ENCODE measurements around the gene GLYATL3. TPM values are rescaled to one million over a fixed set of nuclear protein-coding genes. Genes with fewer than 3 reads are reported as not detected.
A peak's percentile ranks its signal among the peaks of the same experiment; 100 is the strongest.

GLYATL3 gene
- total RNA-seq = not detected
- not detected for polyA plus RNA-seq
- long read RNA-seq, donor 1 = 0 reads
- long read RNA-seq, donor 2 = 0 reads

- Histone ChIP-seq H3K27ac (ENCODE audit: low read depth in 1 of 2, low read length in 2 of 2) (no peak within 1 kb of the TSS), H3K4me3 (ENCODE audit: low read length in 2 of 2) (no peak within 1 kb of the TSS), H3K27me3 (ENCODE audit: control insufficient read depth in 1 of 2, insufficient read depth in 2 of 2, low read length in 1 of 2) (no peaks in the 10 kb centered on the region), H3K9me3 (ENCODE audit: control insufficient read depth, low read length) (no peaks in the 10 kb centered on the region), H3K36me3 (ENCODE audit: control insufficient read depth in 1 of 2, insufficient read depth in 2 of 2, low read length in 1 of 2) (no peaks in the 10 kb centered on the region), H3K4me1 (ENCODE audit: control insufficient read depth in 1 of 2, insufficient read depth in 2 of 2, low read length in 2 of 2) (no peaks in the 10 kb centered on the region)
- intact Hi-C loops (cut with DNase I) = no loop called here
- ATAC-seq (ENCODE audit: low FRiP score) = no peak
- WGBS, 2 donors = 41 to 82% methylated on average over 2 of the region's 2 CpGs
- no peak for DNase-seq
Observed at GRCh38 chr6:49499623-49500022, at the start of gene GLYATL3. Gene GLYATL3, plus strand, starts transcription at chr6:49499923. Its CDS starts 12,068 bp downstream, at chr6:49511991.

DNA sequence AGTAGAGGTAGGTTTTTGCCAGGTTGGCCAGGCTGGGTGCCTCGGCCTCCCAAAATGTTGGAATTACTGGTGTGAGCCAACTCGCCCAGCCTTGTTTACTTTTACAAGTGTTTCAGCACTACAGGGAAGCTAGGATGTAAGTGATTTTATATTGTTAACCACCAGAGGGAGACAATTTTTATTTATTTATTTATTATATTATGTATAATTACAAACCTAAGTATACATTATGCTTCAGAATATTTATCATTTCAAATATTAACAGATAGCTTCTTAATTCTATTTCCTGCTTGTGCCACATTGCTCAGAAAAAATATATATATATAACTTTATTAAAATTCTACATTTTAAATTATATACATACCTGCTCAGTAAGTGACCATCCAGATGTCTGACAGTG lies 46.5 kb upstream of the GLYATL3 start:
- 85 to 88% methylated on average over 2 of the region's 2 CpGs for WGBS, 2 donors
- no peak overlapping the region for H3K27ac ChIP-seq (ENCODE audit: low read depth in 1 of 2, low read length in 2 of 2)
- no peaks in the 10 kb centered on the region for H3K4me1 ChIP-seq (ENCODE audit: control insufficient read depth in 1 of 2, insufficient read depth in 2 of 2, low read length in 2 of 2)
- H3K9me3 ChIP-seq (ENCODE audit: control insufficient read depth, low read length) = no peaks in the 10 kb centered on the region
- H3K4me3 ChIP-seq (ENCODE audit: low read length in 2 of 2) = no peak overlapping the region
- intact Hi-C loops (cut with DNase I) = no loop called here
- H3K36me3 ChIP-seq (ENCODE audit: control insufficient read depth in 1 of 2, insufficient read depth in 2 of 2, low read length in 1 of 2) = peaks cover 0 to 4% of the 10 kb centered on the region in 2 donors
- H3K27me3 ChIP-seq (ENCODE audit: control insufficient read depth in 1 of 2, insufficient read depth in 2 of 2, low read length in 1 of 2) = no peaks in the 10 kb centered on the region
- DNase-seq = no peak
- ATAC-seq (ENCODE audit: low FRiP score) = no peak

- 95 to 96% methylated on average over 3 of the region's 3 CpGs for WGBS, 2 donors
- H3K27ac ChIP-seq (ENCODE audit: low read depth in 1 of 2, low read length in 2 of 2) = no peak overlapping the region
- DNase-seq = no peak
- no peaks in the 10 kb centered on the region for H3K9me3 ChIP-seq (ENCODE audit: control insufficient read depth, low read length)
- no peak for ATAC-seq (ENCODE audit: low FRiP score)
- H3K4me3 ChIP-seq (ENCODE audit: low read length in 2 of 2) = no peak overlapping the region
- no peaks in the 10 kb centered on the region for H3K27me3 ChIP-seq (ENCODE audit: control insufficient read depth in 1 of 2, insufficient read depth in 2 of 2, low read length in 1 of 2)
- H3K36me3 ChIP-seq (ENCODE audit: control insufficient read depth in 1 of 2, insufficient read depth in 2 of 2, low read length in 1 of 2) = peaks cover 0 to 5% of the 10 kb centered on the region in 2 donors
- intact Hi-C loops (cut with DNase I) = no loop called here
- H3K4me1 ChIP-seq (ENCODE audit: control insufficient read depth in 1 of 2, insufficient read depth in 2 of 2, low read length in 2 of 2) = peaks cover 0 to 2% of the 10 kb centered on the region in 2 donors
Observed at GRCh38 chr6:49454787-49455709, 44.7 kb upstream of the GLYATL3 start.

GRCh38 chr6:49457771-49458170 lies 42.0 kb upstream of the GLYATL3 start:
- Histone ChIP-seq H3K4me1 (ENCODE audit: control insufficient read depth in 1 of 2, insufficient read depth in 2 of 2, low read length in 2 of 2) (peaks cover 0 to 2% of the 10 kb centered on the region in 2 donors), H3K9me3 (ENCODE audit: control insufficient read depth, low read length) (no peaks in the 10 kb centered on the region), H3K27me3 (ENCODE audit: control insufficient read depth in 1 of 2, insufficient read depth in 2 of 2, low read length in 1 of 2) (no peaks in the 10 kb centered on the region), H3K27ac (ENCODE audit: low read depth in 1 of 2, low read length in 2 of 2) (no peak overlapping the region), H3K36me3 (ENCODE audit: control insufficient read depth in 1 of 2, insufficient read depth in 2 of 2, low read length in 1 of 2) (peaks cover 0 to 5% of the 10 kb centered on the region in 2 donors), H3K4me3 (ENCODE audit: low read length in 2 of 2) (no peak overlapping the region)
- DNase-seq (no peak), ATAC-seq (ENCODE audit: low FRiP score) (no peak)
- intact Hi-C loops (cut with DNase I) = no loop called here
- 75 to 78% methylated on average over 4 of the region's 4 CpGs for WGBS, 2 donors

DNA sequence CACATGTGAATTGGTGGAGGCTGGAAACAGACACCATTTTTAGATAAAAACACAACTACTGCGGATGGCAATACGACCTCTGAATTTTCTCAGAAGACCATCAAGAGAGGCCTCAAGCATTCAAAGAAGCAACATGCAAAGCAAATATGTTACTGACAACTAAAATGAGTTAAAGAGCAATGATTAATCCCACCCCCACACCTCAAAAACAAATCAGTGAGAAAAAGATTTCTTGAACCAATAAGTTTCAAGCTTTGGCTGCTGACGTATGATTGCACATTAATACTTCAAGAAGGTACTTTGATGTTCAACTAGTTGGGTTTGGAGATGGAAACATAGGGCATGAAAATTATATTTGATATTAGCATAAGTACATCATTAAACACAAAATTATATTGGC lies 37.7 kb upstream of the GLYATL3 start:
- Histone ChIP-seq H3K36me3 (ENCODE audit: control insufficient read depth in 1 of 2, insufficient read depth in 2 of 2, low read length in 1 of 2) (peaks cover 0 to 1% of the 10 kb centered on the region in 2 donors), H3K27ac (ENCODE audit: low read depth in 1 of 2, low read length in 2 of 2) (no peak overlapping the region), H3K4me3 (ENCODE audit: low read length in 2 of 2) (peak overlapping the region; percentile 94 to 100), H3K9me3 (ENCODE audit: control insufficient read depth, low read length) (no peaks in the 10 kb centered on the region), H3K27me3 (ENCODE audit: control insufficient read depth in 1 of 2, insufficient read depth in 2 of 2, low read length in 1 of 2) (no peaks in the 10 kb centered on the region), H3K4me1 (ENCODE audit: control insufficient read depth in 1 of 2, insufficient read depth in 2 of 2, low read length in 2 of 2) (peaks cover 0 to 2% of the 10 kb centered on the region in 2 donors)
- DNase-seq = no peak
- ATAC-seq (ENCODE audit: low FRiP score) = no peak
- intact Hi-C loops (cut with DNase I) = no loop called here
- WGBS, 2 donors = 39 to 41% methylated on average over 3 of the region's 3 CpGs

DNA sequence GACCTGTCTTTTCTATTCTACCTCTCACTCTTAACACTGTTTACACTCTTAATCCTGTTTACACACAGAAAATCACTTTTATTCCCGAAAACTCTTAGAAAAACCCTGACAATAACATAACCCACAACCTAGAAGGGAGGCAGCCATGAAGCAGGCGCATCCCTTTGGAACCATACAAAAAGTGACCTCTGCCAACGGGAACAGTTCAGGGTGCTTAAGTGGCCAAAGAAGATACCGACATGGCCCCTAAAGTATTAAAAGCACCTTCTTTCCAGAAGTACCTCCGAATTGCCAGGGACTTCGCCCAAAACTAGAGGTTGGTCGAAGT lies 37.2 kb upstream of the GLYATL3 start:
- H3K27me3 ChIP-seq (ENCODE audit: control insufficient read depth in 1 of 2, insufficient read depth in 2 of 2, low read length in 1 of 2) = no peaks in the 10 kb centered on the region
- peaks cover 0 to 1% of the 10 kb centered on the region in 2 donors for H3K36me3 ChIP-seq (ENCODE audit: control insufficient read depth in 1 of 2, insufficient read depth in 2 of 2, low read length in 1 of 2)
- WGBS, 2 donors = 0 to 2% methylated on average over 7 of the region's 7 CpGs
- DNase-seq (no peak), ATAC-seq (ENCODE audit: low FRiP score) (no peak)
- intact Hi-C loops (cut with DNase I) = no loop called here
- peaks cover 0 to 2% of the 10 kb centered on the region in 2 donors for H3K4me1 ChIP-seq (ENCODE audit: control insufficient read depth in 1 of 2, insufficient read depth in 2 of 2, low read length in 2 of 2)
- peak overlapping the region; percentile 43 to 83 for H3K27ac ChIP-seq (ENCODE audit: low read depth in 1 of 2, low read length in 2 of 2)
- H3K4me3 ChIP-seq (ENCODE audit: low read length in 2 of 2) = peak overlapping the region; percentile 94 to 100
- no peaks in the 10 kb centered on the region for H3K9me3 ChIP-seq (ENCODE audit: control insufficient read depth, low read length)

DNA sequence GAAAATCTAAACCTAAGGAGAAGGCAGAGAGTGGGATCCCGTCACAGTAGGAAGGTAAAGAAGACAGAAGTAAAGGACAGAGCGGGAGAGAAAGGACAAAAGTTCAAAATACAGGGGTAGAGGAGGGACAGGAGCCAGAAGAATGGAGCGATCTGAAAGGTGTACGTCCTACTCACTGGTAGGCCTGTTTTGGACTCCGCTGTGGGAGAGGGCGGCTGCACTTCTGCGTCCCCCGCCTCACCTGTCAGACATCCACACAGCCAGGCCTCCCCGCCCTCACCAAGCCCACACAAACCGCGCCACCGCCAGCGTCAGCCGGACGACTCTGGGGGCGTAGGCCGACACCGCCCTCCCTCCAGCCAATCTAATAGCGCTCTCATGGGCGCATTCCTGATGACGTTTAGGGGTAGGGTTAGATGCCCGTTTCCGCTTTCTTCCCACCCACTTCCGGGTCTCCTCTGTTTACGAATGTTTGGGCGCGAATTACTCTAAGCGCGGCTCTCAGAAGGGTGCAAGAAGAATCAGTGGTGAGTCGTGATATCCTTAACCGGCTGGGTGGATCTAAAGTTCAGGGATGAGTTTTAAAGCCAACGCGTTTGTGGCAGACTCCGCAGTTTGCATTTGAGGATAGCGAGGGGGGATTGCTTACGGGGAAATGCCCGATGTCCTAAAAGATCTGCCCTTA lies 36.7 kb upstream of the GLYATL3 start, which contains the start of the genes CENPQ and MMUT:
CENPQ (plus strand) TSS at position 444 of the 685 bp plus-strand sequence. CDS start 6,807 bp downstream, outside the sequence.
MMUT (minus strand) TSS at position 327 of the 685 bp plus-strand sequence. CDS start 3,787 bp downstream, outside the sequence.
- peak; percentile 95 to 96 for DNase-seq
- no peaks in the 10 kb centered on the region for H3K9me3 ChIP-seq (ENCODE audit: control insufficient read depth, low read length)
- H3K27me3 ChIP-seq (ENCODE audit: control insufficient read depth in 1 of 2, insufficient read depth in 2 of 2, low read length in 1 of 2) = no peaks in the 10 kb centered on the region
- intact Hi-C loops (cut with DNase I) = no loop called here
- WGBS, 2 donors = 1% methylated on average over 37 of the region's 37 CpGs
- peak within 1 kb of the TSS; percentile 43 to 83 for H3K27ac ChIP-seq (ENCODE audit: low read depth in 1 of 2, low read length in 2 of 2)
- peaks cover 0 to 2% of the 10 kb centered on the region in 2 donors for H3K4me1 ChIP-seq (ENCODE audit: control insufficient read depth in 1 of 2, insufficient read depth in 2 of 2, low read length in 2 of 2)
- H3K4me3 ChIP-seq (ENCODE audit: low read length in 2 of 2) = peak within 1 kb of the TSS; percentile 94 to 100
- H3K36me3 ChIP-seq (ENCODE audit: control insufficient read depth in 1 of 2, insufficient read depth in 2 of 2, low read length in 1 of 2) = peaks cover 0 to 1% of the 10 kb centered on the region in 2 donors
- peak; percentile 99 for ATAC-seq (ENCODE audit: low FRiP score)

DNA sequence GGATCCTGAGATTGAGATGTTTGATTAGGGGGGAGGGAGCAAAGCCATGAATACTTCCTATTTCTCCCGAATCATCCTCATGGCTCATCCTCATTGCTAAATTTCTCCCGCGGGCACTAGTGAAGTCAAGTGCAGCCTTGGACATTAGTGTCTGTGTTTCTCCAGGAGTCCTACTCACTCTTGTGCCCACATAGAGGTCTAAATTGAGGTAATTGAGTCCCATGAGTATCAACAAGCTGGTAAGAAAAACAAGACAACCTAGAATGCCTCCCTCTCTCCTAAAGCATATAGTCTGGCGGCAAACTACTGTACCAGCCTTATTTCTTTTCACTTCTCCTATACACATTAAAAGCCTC lies 36.1 kb upstream of the GLYATL3 start:
- 0% methylated on average over 4 of the region's 4 CpGs for WGBS, 2 donors
- Histone ChIP-seq H3K27me3 (ENCODE audit: control insufficient read depth in 1 of 2, insufficient read depth in 2 of 2, low read length in 1 of 2) (no peaks in the 10 kb centered on the region), H3K27ac (ENCODE audit: low read depth in 1 of 2, low read length in 2 of 2) (peak overlapping the region in 1 of 2 donors; percentile 18), H3K9me3 (ENCODE audit: control insufficient read depth, low read length) (no peaks in the 10 kb centered on the region), H3K4me3 (ENCODE audit: low read length in 2 of 2) (peak overlapping the region; percentile 88 to 100), H3K4me1 (ENCODE audit: control insufficient read depth in 1 of 2, insufficient read depth in 2 of 2, low read length in 2 of 2) (peaks cover 0 to 2% of the 10 kb centered on the region in 2 donors), H3K36me3 (ENCODE audit: control insufficient read depth in 1 of 2, insufficient read depth in 2 of 2, low read length in 1 of 2) (peaks cover 0 to 1% of the 10 kb centered on the region in 2 donors)
- no peak for ATAC-seq (ENCODE audit: low FRiP score)
- intact Hi-C loops (cut with DNase I) = no loop called here
- DNase-seq = no peak
